ENCODE measurements around the gene MTREX.
A peak's percentile ranks its signal among the peaks of the same experiment; 100 is the strongest.

The MTREX gene

GRCh38 chr5:55429221-55429612 lies 121.4 kb downstream of the MTREX start:
- H3K4me1 ChIP-seq, result no peaks in the 10 kb centered on the region; the same call in 1 of the 2 replicates
- H3K36me3 ChIP-seq, result peaks cover 48% of the 10 kb centered on the region
- no peaks in the 10 kb centered on the region for H3K27me3 ChIP-seq
- TF ChIP-seq CTCF (IDR thresholded peaks at IDR 0.05; ENCODE audit: low read depth, low read length), result no peak
- H3K4me3 ChIP-seq (ENCODE audit: low read depth, low read length), result no peak overlapping the region
- no peak for DNase-seq
- peaks cover 3% of the 10 kb centered on the region; the same call in 1 of the 2 replicates for H3K9me3 ChIP-seq

GRCh38 chr5:55429613-55430253 lies 121.9 kb downstream of the MTREX start:
- H3K36me3 ChIP-seq, result peaks cover 42% of the 10 kb centered on the region
- peak; percentile 82 for DNase-seq
- no peak overlapping the region for H3K4me3 ChIP-seq (ENCODE audit: low read depth, low read length)
- no peaks in the 10 kb centered on the region; the same call in 1 of the 2 replicates for H3K4me1 ChIP-seq
- H3K9me3 ChIP-seq, result peaks cover 3% of the 10 kb centered on the region; the same call in 1 of the 2 replicates
- H3K27me3 ChIP-seq, result no peaks in the 10 kb centered on the region
- TF ChIP-seq CTCF (IDR thresholded peaks at IDR 0.05; ENCODE audit: low read depth, low read length), result no peak

- no peak for TF ChIP-seq CTCF (IDR thresholded peaks at IDR 0.05; ENCODE audit: low read depth, low read length)
Measured at GRCh38 chr5:55432549-55432948, 124.8 kb downstream of the MTREX start.

GRCh38 chr5:55437452-55437851 lies 129.7 kb downstream of the MTREX start:
- no peaks in the 10 kb centered on the region for H3K36me3 ChIP-seq
- H3K4me1 ChIP-seq, result peaks cover 19% of the 10 kb centered on the region
- no peak overlapping the region for H3K4me3 ChIP-seq (ENCODE audit: low read depth, low read length)
- DNase-seq, result no peak
- TF ChIP-seq CTCF (IDR thresholded peaks at IDR 0.05; ENCODE audit: low read depth, low read length), result no peak
- no peaks in the 10 kb centered on the region for H3K27me3 ChIP-seq
- H3K9me3 ChIP-seq, result no peaks in the 10 kb centered on the region

More at GRCh38 chr5:55432549-55432948, 124.8 kb downstream of the MTREX start:
- Histone ChIP-seq H3K36me3 (peaks cover 21% of the 10 kb centered on the region), H3K27me3 (no peaks in the 10 kb centered on the region), H3K4me1 (peaks cover under 1% of the 10 kb centered on the region; the same call in 1 of the 2 replicates), H3K4me3 (ENCODE audit: low read depth, low read length) (no peak overlapping the region), H3K9me3 (peaks cover 3% of the 10 kb centered on the region; the same call in 1 of the 2 replicates)
- no peak for DNase-seq

DNA sequence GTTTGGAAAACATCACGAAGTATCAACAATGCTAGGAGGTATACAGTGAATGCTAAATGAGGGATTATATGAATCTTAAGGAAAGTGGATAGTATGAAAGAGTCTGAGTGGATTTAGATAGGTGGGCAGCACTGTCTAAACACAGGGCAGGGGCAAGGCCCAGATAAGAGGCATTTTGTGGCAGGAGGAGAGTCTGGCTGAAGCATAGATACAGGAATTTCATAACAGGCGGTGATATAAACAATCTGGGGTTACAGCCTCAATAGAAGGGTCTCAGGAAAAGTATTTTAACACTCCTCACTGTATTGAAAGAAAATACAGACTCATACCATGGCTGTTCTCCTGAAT lies 130.0 kb downstream of the MTREX start:
- TF ChIP-seq CTCF (IDR thresholded peaks at IDR 0.05; ENCODE audit: low read depth, low read length), result no peak
- Histone ChIP-seq H3K4me1 (peaks cover 19% of the 10 kb centered on the region), H3K4me3 (ENCODE audit: low read depth, low read length) (no peak overlapping the region), H3K27me3 (no peaks in the 10 kb centered on the region), H3K9me3 (no peaks in the 10 kb centered on the region), H3K36me3 (no peaks in the 10 kb centered on the region)
- no peak for DNase-seq

DNA sequence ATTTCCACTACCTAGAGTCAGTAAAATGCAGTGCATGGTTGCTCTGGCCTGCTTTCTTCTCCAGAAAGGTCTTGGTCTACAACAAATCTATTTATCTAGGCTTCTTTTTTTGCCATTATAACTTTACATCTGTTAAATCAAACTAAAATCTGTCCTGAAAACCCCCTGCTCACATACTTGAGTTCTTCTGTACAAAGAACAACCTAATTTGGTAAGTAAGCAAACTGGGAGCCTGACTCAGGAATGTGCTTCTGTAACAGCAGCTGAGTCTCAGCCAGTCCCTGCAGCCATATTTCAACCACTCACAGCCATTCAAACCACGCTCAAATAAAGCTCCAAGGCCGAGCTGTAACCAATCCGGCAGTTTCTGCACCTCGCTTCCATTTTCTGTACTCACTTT lies 131.2 kb downstream of the MTREX start:
- no peaks in the 10 kb centered on the region for H3K36me3 ChIP-seq
- TF ChIP-seq CTCF (IDR thresholded peaks at IDR 0.05; ENCODE audit: low read depth, low read length), result no peak
- H3K27me3 ChIP-seq, result no peaks in the 10 kb centered on the region
- H3K4me3 ChIP-seq (ENCODE audit: low read depth, low read length), result no peak overlapping the region
- no peak for DNase-seq
- no peaks in the 10 kb centered on the region for H3K9me3 ChIP-seq
- H3K4me1 ChIP-seq, result peaks cover 19% of the 10 kb centered on the region
